ENCODE results near the gene GLYATL2.

GLYATL2 gene

DNA sequence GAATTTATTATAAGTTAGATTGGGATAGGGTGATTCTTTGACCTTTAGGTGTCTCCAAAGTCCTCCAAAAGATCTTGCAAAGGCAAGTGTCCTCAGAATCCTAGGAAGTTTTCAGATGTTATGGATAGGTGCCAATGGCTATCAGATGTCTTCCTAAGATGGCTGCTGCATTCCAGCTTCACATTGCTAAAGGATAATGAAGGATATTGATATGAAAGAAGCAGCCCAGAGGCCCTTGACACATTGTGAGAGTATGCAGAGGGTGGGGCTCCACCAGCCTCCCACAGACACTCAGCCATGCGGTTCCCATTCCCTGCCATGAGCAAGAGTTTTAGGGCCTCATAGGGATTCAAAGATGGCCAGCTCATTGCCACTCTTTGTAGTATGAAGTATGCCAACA is 22.3 kb upstream of the GLYATL2 start:
- FAIRE-seq: no peak
- TF ChIP-seq, protein P1, sequence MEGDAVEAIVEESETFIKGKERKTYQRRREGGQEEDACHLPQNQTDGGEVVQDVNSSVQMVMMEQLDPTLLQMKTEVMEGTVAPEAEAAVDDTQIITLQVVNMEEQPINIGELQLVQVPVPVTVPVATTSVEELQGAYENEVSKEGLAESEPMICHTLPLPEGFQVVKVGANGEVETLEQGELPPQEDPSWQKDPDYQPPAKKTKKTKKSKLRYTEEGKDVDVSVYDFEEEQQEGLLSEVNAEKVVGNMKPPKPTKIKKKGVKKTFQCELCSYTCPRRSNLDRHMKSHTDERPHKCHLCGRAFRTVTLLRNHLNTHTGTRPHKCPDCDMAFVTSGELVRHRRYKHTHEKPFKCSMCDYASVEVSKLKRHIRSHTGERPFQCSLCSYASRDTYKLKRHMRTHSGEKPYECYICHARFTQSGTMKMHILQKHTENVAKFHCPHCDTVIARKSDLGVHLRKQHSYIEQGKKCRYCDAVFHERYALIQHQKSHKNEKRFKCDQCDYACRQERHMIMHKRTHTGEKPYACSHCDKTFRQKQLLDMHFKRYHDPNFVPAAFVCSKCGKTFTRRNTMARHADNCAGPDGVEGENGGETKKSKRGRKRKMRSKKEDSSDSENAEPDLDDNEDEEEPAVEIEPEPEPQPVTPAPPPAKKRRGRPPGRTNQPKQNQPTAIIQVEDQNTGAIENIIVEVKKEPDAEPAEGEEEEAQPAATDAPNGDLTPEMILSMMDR (IDR thresholded peaks at IDR 0.05; ENCODE audit: insufficient read depth, missing control alignments): no peak
- no peak for DNase-seq (ENCODE audit: insufficient read length, low spot score)

- TF ChIP-seq, protein P1 (IDR thresholded peaks at IDR 0.05; ENCODE audit: insufficient read depth, missing control alignments): no peak
- no peak for DNase-seq (ENCODE audit: insufficient read length, low spot score)
- no peak for FAIRE-seq
Observed at GRCh38 chr11:58864335-58864734, 19.8 kb upstream of the GLYATL2 start.

DNA sequence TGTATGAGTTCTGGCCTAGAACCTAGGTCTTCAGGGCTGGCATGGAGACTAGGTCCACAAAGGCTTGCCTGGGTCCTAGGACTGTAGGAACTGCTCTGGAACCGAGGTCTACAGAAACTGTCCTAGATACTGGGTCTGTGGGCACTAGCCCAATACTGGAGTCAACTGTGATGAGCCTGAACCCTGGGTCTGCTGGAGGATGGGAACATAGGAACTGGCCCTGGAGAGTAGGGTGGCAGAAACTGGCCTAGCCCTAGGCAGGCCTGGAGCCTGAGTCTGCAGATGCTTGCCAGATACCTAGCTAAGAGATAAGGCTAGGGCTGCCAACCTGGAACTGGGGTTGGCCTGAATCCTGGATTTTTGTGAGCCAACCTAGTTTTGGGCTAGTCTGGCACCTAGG is 19.2 kb upstream of the GLYATL2 start:
- DNase-seq (ENCODE audit: insufficient read length, low spot score): no peak
- FAIRE-seq: no peak
- TF ChIP-seq, protein P1 (IDR thresholded peaks at IDR 0.05; ENCODE audit: insufficient read depth, missing control alignments): no peak

GRCh38 chr11:58861533-58861932 is 17.0 kb upstream of the GLYATL2 start:
- FAIRE-seq: no peak
- DNase-seq (ENCODE audit: insufficient read length, low spot score): no peak
- TF ChIP-seq, protein P1 (IDR thresholded peaks at IDR 0.05; ENCODE audit: insufficient read depth, missing control alignments): no peak

- FAIRE-seq: no peak
- DNase-seq (ENCODE audit: insufficient read length, low spot score): no peak
Observed at GRCh38 chr11:58856806-58857205, 12.3 kb upstream of the GLYATL2 start.

DNA sequence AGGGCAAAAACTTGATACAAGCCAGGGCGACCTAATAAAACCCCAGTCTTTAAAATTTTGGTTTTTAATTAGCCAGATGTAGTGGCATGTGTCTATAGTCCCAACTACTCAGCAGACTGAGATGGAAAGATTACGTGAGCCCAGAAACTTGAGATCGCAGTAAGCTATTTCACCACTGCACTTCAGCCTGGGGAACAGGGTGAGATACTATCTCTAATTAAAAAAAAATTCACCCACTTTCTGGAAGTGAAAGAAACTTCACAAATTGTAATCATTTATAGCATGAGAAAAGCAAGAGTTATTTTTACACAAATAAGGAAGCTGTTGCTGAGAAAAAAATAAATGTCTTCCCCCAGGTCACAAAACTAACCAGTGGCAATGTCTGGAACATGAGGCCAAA is 882 bp upstream of the GLYATL2 start:
- DNase-seq (ENCODE audit: insufficient read length, low spot score) (no peak), FAIRE-seq (no peak)
- TF ChIP-seq, protein P1 (IDR thresholded peaks at IDR 0.05; ENCODE audit: insufficient read depth, missing control alignments): no peak

More at GRCh38 chr11:58856806-58857205, 12.3 kb upstream of the GLYATL2 start:
- TF ChIP-seq, protein P1 (IDR thresholded peaks at IDR 0.05; ENCODE audit: insufficient read depth, missing control alignments): no peak

DNA sequence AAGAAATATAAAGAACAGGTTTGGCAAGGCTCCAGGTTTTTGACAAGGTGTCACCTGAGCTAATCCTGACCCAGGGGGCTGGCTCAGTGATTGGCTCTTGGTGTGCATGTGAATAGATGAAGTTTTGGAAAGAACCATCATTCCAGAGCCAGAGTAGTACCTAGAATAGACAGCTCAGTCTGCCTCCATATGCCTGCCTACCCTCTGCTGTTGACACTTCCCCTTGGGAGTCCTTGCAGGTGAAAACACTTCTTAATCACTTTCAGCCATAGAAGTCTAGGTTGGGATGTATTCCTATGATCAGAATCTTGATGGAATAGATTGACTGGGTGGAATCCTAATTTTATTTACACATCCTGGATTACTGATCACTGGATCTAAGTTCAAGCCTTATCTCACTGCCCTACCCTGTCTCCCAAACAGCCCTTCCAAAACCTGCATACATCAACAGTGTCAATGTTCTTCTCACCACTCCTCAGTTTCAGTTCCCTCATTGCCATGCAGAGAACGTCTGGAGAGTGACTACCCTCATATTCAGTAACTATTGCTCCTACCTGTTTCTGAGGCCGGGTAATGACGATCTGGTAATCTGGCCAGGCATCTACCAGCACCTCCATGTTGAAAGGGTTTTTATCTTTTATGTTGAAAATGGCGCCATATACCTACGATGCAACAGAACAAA is 6.7 kb downstream of the GLYATL2 start:
- DNase-seq (ENCODE audit: insufficient read length, low spot score): no peak
- FAIRE-seq: no peak
- TF ChIP-seq, protein P1 (IDR thresholded peaks at IDR 0.05; ENCODE audit: insufficient read depth, missing control alignments): no peak

Data from D721Med (cell line).